PFSK-1 (cell line): ENCODE data around the gene SLC44A1.

Experiments used
- FOXP2 ChIP-seq: optimal IDR thresholded peaks from 2 replicates; pipeline ENCODE3; 2011; ENCODE audit warnings: borderline replicate concordance, control low read depth, inconsistent platforms; ENCODE audit not compliant: insufficient read depth; ENCODE audit errors: extremely low read length, extremely low read depth
- POLR2AphosphoS5 ChIP-seq: IDR thresholded peaks from 2 replicates; pipeline ENCODE4 v1.6.1; 2012; ENCODE audit warnings: low read depth, mild to moderate bottlenecking, control low read depth, low read length, moderate library complexity
- SIN3A ChIP-seq: IDR thresholded peaks from 2 replicates; pipeline ENCODE4 v1.6.1; 2012; ENCODE audit warnings: mild to moderate bottlenecking, low read length, moderate library complexity, borderline replicate concordance; ENCODE audit not compliant: insufficient read depth
- TAF1 ChIP-seq: IDR thresholded peaks from 2 replicates; pipeline ENCODE4 v1.6.1; 2012; ENCODE audit warnings: low read length, control low read depth, borderline replicate concordance; ENCODE audit not compliant: insufficient read depth
- TF ChIP-seq, protein P1 (sequence below), 2 experiments: IDR thresholded peaks; 2 replicates each; pipeline versions ENCODE4 v1.6.1 to v1.8.0; 2011 to 2012; ENCODE audit warnings: low read depth in 2 of 2, low read length in 2 of 2, control low read depth in 1 of 2, inconsistent platforms in 1 of 2, mild to moderate bottlenecking in 1 of 2, moderate library complexity in 1 of 2; ENCODE audit not compliant: insufficient read depth in 1 of 2

Gene SLC44A1

DNA sequence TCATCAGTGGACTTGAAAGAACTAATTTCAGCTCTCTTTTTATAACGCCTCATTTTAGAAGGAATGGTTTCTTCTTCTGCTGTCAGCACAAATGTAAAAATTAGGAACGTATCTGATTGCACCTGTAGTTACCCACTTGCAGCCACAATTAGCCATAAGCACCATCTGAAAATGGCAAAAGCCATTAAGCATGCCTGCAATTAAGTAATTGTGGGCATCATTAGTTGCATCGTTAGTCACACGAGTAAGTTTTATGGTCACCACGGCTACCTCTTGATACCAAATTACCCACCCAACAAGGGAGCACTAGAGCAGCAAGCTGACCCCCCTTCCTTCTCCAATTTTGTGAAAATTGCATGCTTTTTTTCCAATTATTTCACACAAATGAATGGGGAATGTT is 25.8 kb upstream of the SLC44A1 start:
- TF ChIP-seq POLR2AphosphoS5 (no peak), SIN3A (no peak), TAF1 (no peak)
- TF ChIP-seq, protein P1, sequence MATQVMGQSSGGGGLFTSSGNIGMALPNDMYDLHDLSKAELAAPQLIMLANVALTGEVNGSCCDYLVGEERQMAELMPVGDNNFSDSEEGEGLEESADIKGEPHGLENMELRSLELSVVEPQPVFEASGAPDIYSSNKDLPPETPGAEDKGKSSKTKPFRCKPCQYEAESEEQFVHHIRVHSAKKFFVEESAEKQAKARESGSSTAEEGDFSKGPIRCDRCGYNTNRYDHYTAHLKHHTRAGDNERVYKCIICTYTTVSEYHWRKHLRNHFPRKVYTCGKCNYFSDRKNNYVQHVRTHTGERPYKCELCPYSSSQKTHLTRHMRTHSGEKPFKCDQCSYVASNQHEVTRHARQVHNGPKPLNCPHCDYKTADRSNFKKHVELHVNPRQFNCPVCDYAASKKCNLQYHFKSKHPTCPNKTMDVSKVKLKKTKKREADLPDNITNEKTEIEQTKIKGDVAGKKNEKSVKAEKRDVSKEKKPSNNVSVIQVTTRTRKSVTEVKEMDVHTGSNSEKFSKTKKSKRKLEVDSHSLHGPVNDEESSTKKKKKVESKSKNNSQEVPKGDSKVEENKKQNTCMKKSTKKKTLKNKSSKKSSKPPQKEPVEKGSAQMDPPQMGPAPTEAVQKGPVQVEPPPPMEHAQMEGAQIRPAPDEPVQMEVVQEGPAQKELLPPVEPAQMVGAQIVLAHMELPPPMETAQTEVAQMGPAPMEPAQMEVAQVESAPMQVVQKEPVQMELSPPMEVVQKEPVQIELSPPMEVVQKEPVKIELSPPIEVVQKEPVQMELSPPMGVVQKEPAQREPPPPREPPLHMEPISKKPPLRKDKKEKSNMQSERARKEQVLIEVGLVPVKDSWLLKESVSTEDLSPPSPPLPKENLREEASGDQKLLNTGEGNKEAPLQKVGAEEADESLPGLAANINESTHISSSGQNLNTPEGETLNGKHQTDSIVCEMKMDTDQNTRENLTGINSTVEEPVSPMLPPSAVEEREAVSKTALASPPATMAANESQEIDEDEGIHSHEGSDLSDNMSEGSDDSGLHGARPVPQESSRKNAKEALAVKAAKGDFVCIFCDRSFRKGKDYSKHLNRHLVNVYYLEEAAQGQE (IDR thresholded peaks at IDR 0.05; ENCODE audit: insufficient read depth in 1 of 2, low read depth in 2 of 2, low read length in 2 of 2): no peak

DNA sequence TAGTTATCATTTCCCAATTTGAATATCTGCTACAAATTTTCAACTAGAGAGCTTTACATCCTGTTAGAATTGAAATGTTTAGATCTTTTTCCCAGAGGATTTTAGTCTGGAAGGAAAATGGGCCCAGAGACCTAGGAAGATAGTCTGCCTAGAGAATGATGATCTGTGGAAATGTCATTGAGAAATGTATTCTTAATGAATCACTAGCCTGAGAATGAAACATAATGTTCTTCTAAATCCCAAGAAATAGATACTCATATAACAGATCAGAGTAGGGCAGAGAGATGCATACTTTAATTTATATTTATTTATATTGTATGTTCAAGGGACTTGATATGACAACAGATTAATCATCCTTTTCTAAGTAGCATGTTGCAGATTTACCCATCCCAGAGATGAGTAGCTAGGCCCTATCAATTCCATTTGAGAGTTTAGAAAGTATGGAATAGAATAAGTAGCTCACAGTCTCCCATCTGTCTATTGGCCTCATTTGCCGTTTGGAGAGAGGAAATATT is 25.1 kb upstream of the SLC44A1 start:
- TF ChIP-seq FOXP2 (no peak), TAF1 (no peak), SIN3A (no peak), POLR2AphosphoS5 (no peak)
- TF ChIP-seq, protein P1 (IDR thresholded peaks at IDR 0.05; ENCODE audit: insufficient read depth in 1 of 2, low read depth in 2 of 2, low read length in 2 of 2): no peak

DNA sequence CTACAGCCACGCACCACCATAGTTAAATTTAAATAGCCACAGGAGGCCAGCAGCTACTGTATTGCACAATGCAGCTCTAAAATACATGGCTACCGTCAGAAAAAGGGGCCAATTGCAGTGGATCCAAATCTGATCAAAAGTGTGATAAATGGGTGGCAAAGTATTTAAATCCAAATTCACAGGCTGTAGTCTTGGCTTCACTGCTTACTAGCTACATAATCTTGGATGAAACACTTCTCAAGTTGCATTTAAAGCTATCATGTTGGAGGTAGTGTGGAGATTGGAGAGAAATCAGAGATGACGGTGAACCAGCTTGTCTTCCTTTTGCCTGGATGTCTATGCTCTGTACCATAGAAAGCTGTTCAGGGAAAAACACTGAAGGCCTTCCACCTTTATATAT is 24.0 kb upstream of the SLC44A1 start:
- TF ChIP-seq, protein P1 (IDR thresholded peaks at IDR 0.05; ENCODE audit: insufficient read depth in 1 of 2, low read depth in 2 of 2, low read length in 2 of 2): no peak
- TF ChIP-seq FOXP2: no peak
- no peak for TF ChIP-seq SIN3A
- no peak for TF ChIP-seq POLR2AphosphoS5
- TF ChIP-seq TAF1: no peak

DNA sequence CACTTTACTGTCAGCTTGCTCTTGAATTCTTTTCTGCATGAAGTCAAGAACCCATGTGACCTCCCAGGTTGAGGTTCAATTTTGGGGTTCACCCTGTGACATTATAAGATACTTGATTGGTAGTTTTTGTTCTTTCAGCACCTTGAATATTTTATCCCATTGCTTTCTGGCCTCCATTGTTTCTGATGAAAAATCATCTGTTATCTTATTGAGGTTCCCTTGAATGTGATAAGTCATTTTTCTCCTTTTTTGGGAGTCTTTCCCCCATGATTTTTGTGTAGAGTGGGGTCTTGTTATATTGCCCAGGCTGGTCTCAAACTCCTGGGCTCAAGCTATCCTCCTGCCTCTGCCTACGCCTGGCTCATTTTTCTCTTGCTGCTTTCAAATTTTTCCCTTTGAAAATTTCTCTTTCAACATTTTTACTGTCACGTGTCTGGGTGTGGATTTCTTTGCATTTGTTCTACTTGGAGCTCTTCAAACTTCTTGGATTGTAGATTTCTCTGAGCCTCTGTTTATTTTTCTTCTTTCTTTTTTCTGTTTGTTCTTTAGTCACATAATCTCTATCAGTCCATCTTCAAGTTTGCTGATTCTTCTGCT is 20.8 kb upstream of the SLC44A1 start:
- TF ChIP-seq POLR2AphosphoS5 (no peak), FOXP2 (no peak), SIN3A (no peak), TAF1 (no peak)
- TF ChIP-seq, protein P1 (IDR thresholded peaks at IDR 0.05; ENCODE audit: insufficient read depth in 1 of 2, low read depth in 2 of 2, low read length in 2 of 2): no peak
